Heart right ventricle (tissue), 16 donors: Measurements from ENCODE around the gene MKRN1. TPM values are rescaled to one million over a fixed set of nuclear protein-coding genes. Genes with fewer than 3 reads are reported as not detected.
A peak's percentile ranks its signal among the peaks of the same experiment; 100 is the strongest.

Source experiments
- ATAC-seq, 8 donors: fragments of 200-7000 bp; cut with Tn5 transposase; one replicate each; pipeline ENCODE4 v1.9.1; 2020; ENCODE audit warnings: mild to moderate bottlenecking in 8 of 8, moderate library complexity in 8 of 8, moderate number of reproducible peaks in 1 of 8
- DNase-seq, 2 donors: peaks; one replicate each; pipeline ENCODE4 v3.0.0-alpha.2; 2020
- H3K27ac ChIP-seq, 10 donors: fragments of 200-600 bp; sonication (generic) in 2 of 10; one replicate each; pipeline versions ENCODE4 v1.5.0 to v1.8.0; 2020 to 2022; ENCODE audit warnings: mild to moderate bottlenecking in 3 of 10
- H3K27me3 ChIP-seq, 7 donors: fragments of 200-600 bp; one replicate each; pipeline ENCODE4 v1.8.0; 2021 to 2022; ENCODE audit warnings: mild to moderate bottlenecking in 2 of 7
- H3K36me3 ChIP-seq, 9 donors: fragments of 200-600 bp; sonication (generic) in 1 of 9; one replicate each; pipeline versions ENCODE4 v1.5.0 to v1.8.0; 2020 to 2022; ENCODE audit warnings: mild to moderate bottlenecking in 2 of 9
- H3K4me1 ChIP-seq, 9 donors: fragments of 200-600 bp; sonication (generic) in 1 of 9; one replicate each; pipeline versions ENCODE4 v1.5.0 to v1.8.0; 2020 to 2022; ENCODE audit warnings: mild to moderate bottlenecking in 4 of 9
- H3K4me3 ChIP-seq, 10 donors: fragments of 200-600 bp; sonication (generic) in 2 of 10; one replicate each; pipeline versions ENCODE4 v1.5.0 to v1.8.0; 2020 to 2022; ENCODE audit warnings: mild to moderate bottlenecking in 7 of 10, moderate library complexity in 2 of 10
- H3K9me3 ChIP-seq, 11 donors: fragments of 200-600 bp in 10 of 11; sonication (generic) in 2 of 11; one replicate each; pipeline versions ENCODE4 v1.5.0 to v1.8.0; 2013 to 2022; ENCODE audit warnings: mild to moderate bottlenecking in 2 of 11, control low read depth in 1 of 11, moderate library complexity in 1 of 11
- WGBS, 2 donors: extraction: QIAGEN DNeasy Blood & Tissue Kit; methylation state at CpG; one replicate each; pipeline ENCODE4 v1.1.7; 2013; ENCODE audit warnings: inconsistent platforms in 1 of 2; 5-methylcytosine and 5-hydroxymethylcytosine counted together
- intact Hi-C, 10 donors: fragments of 100-400 bp; cut with DNase I; formaldehyde crosslinking; loops; one replicate each; pipeline versions ENCODE4 v1.11.1 to v1.14.2; 2022
- polyA plus RNA-seq, 2 donors: library from polyadenylated mRNA; stranded (reverse); fragments of 200-250 nt; gene quantifications; one replicate each; pipeline ENCODE4 v1.2.3, GENCODE V29; 2013
- total RNA-seq, 10 donors: library from RNA; stranded (reverse); fragmentation: NEBNext Ultra II Directional in 3 of 10; extraction: Animal tissue kit (Norgen Biotek cat#: 25700) in 3 of 10; gene quantifications; one replicate each; pipeline versions ENCODE4 v1.2.1 to v1.2.4, GENCODE V29; 2021 to 2023
- TF ChIP-seq, protein P1 (sequence below), 9 donors: fragments of 200-600 bp; sonication (generic) in 2 of 9; IDR thresholded peaks; one replicate each; pipeline versions ENCODE4 v1.5.0 to v1.8.0; 2021 to 2022; ENCODE audit warnings: antibody characterized with exemption in 9 of 9, mild to moderate bottlenecking in 5 of 9, moderate library complexity in 1 of 9
- donor health status: Arrhythmogenic right ventricular cardiomyopathy.
- donor health status: ischemic (EF 13 %, LVEDD 7.1; RV severe dilation, severe dysfunction).
- donor health status: healthy with polysubstance abuse.
- donor health status: DM: no; HTN: yes; CAD: no.
- donor health status: DM: no; HTN: no; CAD: no.
- donor health status: ischemic (EF 25% LVEDD 6.9; RV normal size, moderate dysfunction).
- donor health status: ischemic (EF 25% LVEDD 5.7; RV mildly dilated, moderate dysfunction).
- donor health status: healthy.
- donor health status: DM: yes; HTN: yes; CAD: no.
- donor health status: Ischemic cardiomyopathy.
- donor health status: ischemic (EF 35%, LVEDD 5.7; RV mildly dilated, moderate dysfunction).
- donor health status: nonischemic (EF 11% LVEDD 7.7; RV severe dilation, severe dysfunction).
- donor health status: DM: yes; HTN: yes; CAD: no.
- donor health status: PGD.
- donor health status: ischemic (EF 29% LVEDD 5.4; RV normal size, mild dysfunction).
- donor health status: nonischemic (EF 23%, LVEDD 6.1; RV moderate dilation, normal function).

Gene MKRN1
- total and polyA plus RNA-seq, 12 donors: 38.5 to 113 (median 90.3) TPM

DNA sequence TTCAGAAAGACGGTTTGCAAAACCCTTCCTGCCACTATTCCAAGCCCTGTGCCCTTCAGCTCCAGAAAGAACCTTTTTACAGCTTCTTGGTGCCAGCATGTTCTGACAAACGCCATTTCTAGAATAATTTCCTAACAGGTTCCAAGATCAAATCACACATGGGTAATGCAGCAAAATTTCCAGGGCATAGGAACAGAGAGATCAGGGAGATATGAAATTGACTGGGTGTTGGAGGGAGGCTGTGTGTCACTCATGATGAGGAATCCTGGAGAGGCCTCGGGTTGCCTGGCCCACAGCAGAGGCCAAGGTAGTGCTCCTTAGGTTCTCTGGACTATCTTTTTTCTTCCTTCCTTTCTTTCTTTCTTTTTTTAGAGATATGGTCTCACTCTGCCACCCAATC lies 45.9 kb downstream of the MKRN1 start:
- H3K27me3 ChIP-seq: peaks cover 0 to 14% (median 0%) of the 10 kb centered on the region in 7 donors
- H3K36me3 ChIP-seq: no peaks in the 10 kb centered on the region
- ATAC-seq: no peak
- H3K4me1 ChIP-seq: peaks cover 0 to 8% (median 0%) of the 10 kb centered on the region in 9 donors
- DNase-seq: no peak
- no peak overlapping the region for H3K4me3 ChIP-seq
- H3K27ac ChIP-seq: no peak overlapping the region
- intact Hi-C loops: no loop called here
- TF ChIP-seq, protein P1, sequence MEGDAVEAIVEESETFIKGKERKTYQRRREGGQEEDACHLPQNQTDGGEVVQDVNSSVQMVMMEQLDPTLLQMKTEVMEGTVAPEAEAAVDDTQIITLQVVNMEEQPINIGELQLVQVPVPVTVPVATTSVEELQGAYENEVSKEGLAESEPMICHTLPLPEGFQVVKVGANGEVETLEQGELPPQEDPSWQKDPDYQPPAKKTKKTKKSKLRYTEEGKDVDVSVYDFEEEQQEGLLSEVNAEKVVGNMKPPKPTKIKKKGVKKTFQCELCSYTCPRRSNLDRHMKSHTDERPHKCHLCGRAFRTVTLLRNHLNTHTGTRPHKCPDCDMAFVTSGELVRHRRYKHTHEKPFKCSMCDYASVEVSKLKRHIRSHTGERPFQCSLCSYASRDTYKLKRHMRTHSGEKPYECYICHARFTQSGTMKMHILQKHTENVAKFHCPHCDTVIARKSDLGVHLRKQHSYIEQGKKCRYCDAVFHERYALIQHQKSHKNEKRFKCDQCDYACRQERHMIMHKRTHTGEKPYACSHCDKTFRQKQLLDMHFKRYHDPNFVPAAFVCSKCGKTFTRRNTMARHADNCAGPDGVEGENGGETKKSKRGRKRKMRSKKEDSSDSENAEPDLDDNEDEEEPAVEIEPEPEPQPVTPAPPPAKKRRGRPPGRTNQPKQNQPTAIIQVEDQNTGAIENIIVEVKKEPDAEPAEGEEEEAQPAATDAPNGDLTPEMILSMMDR (IDR thresholded peaks at IDR 0.05): no peak
- H3K9me3 ChIP-seq: no peaks in the 10 kb centered on the region
- WGBS, 2 donors: 86 to 89% methylated on average over 3 of the region's 3 CpGs

DNA sequence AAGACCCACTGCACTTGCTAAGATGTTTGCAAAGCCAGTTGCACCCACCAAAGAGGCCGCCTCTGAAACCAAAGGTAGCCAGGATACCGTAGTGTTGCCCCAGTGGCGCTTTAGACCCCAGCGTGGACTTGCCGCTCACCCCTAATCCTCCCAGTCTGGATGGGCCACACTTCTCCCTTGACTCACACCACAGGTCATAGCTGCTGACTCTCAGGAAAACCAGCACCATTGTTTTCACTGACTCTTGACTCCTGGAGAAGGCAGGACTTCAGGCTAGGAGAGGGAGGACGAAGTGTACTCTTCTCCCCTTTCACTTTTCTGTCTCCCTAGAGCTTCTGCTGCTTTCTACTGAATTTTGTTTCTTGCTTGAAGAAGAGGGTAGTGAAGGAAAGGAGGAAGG lies 53.2 kb downstream of the MKRN1 start:
- H3K36me3 ChIP-seq: peaks cover 0 to 3% (median 0%) of the 10 kb centered on the region in 9 donors
- peaks cover 0 to 9% (median 0%) of the 10 kb centered on the region in 7 donors for H3K27me3 ChIP-seq
- intact Hi-C loops: no loop called here
- H3K9me3 ChIP-seq: no peaks in the 10 kb centered on the region
- no peak overlapping the region for H3K4me3 ChIP-seq
- DNase-seq (no peak), ATAC-seq (peak in 1 of 8 donors; percentile 59)
- 85 to 88% methylated on average over 6 of the region's 6 CpGs for WGBS, 2 donors
- peaks cover 0 to 10% (median 0%) of the 10 kb centered on the region in 9 donors for H3K4me1 ChIP-seq
- TF ChIP-seq, protein P1 (IDR thresholded peaks at IDR 0.05): no peak
- H3K27ac ChIP-seq: no peak overlapping the region

DNA sequence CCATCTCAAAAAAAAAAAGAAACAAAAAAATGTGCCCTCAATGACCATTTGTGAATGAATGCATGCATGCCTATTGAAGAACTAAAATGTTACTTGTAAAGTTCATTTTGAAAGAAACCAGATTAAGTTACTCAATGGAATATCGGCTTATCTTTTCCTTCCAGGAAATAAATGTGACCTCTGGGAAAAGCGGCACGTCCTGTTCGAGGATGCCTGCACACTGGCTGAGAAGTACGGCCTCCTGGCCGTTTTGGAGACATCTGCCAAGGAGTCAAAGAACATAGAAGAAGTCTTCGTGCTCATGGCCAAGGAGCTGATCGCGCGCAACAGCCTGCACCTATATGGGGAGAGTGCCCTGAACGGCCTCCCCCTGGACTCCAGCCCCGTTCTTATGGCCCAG lies 53.6 kb downstream of the MKRN1 start:
- TF ChIP-seq, protein P1 (IDR thresholded peaks at IDR 0.05): no peak
- Histone ChIP-seq H3K36me3 (peaks cover 0 to 3% (median 0%) of the 10 kb centered on the region in 9 donors), H3K27me3 (peaks cover 0 to 9% (median 0%) of the 10 kb centered on the region in 7 donors), H3K4me1 (peaks cover 0 to 10% (median 0%) of the 10 kb centered on the region in 9 donors), H3K27ac (no peak overlapping the region), H3K9me3 (no peaks in the 10 kb centered on the region), H3K4me3 (no peak overlapping the region)
- ATAC-seq (peak in 5 of 8 donors; percentile 28 to 59 (median 54)), DNase-seq (no peak)
- 44 to 59% methylated on average over 12 of the region's 12 CpGs for WGBS, 2 donors
- intact Hi-C loops: no loop called here

DNA sequence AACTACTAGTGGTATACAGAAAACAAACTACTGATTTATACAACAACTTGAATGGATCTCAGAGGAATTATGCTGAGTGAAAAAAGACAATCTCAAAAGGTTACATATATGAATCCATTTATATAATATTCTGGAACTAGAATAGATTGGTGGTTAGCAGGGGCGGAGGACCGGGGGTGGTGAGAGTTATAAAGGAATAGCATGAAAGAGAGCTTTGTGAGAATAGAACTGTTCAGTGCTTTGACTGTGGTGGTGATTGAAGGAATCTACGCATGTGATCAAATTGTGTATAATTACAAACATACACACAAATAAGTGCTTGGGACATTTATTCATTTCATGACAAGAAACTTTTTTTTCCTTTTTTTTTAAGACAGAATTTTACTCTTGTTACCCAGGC lies 55.8 kb downstream of the MKRN1 start:
- Histone ChIP-seq H3K4me1 (peaks cover 0 to 10% (median 0%) of the 10 kb centered on the region in 9 donors), H3K36me3 (peaks cover 0 to 3% (median 0%) of the 10 kb centered on the region in 9 donors), H3K27ac (no peak overlapping the region), H3K9me3 (no peaks in the 10 kb centered on the region), H3K4me3 (no peak overlapping the region), H3K27me3 (peaks cover 0 to 6% (median 0%) of the 10 kb centered on the region in 7 donors)
- TF ChIP-seq, protein P1 (IDR thresholded peaks at IDR 0.05): no peak
- intact Hi-C loops: no loop called here
- DNase-seq: no peak
- no peak for ATAC-seq
- WGBS, 2 donors: 94 to 97% methylated on average over 3 of the region's 3 CpGs
